DOHH2 (cell line): ENCODE data around the gene METTL24.

Experiments
- H3F3A ChIP-seq: fragments of 200-600 bp; sonication (generic), shearing (Covaris generic); 2 replicates; pipeline ENCODE4 v1.6.0; 2016; ENCODE audit warnings: antibody characterized with exemption, mild to moderate bottlenecking; ENCODE audit not compliant: control insufficient read depth, insufficient read depth
- H3K27ac ChIP-seq: fragments of 200-600 bp; sonication (generic); 2 replicates; pipeline ENCODE4 v1.5.1; 2014; ENCODE audit warnings: low read depth, mild to moderate bottlenecking, low read length, moderate library complexity
- H3K27me3 ChIP-seq: fragments of 200-600 bp; sonication (generic); 2 replicates; pipeline ENCODE4 v1.6.1; 2014; ENCODE audit warnings: mild to moderate bottlenecking, low read length, mixed read lengths; ENCODE audit not compliant: control insufficient read depth
- H3K36me3 ChIP-seq: fragments of 200-600 bp; sonication (generic); 2 replicates; pipeline ENCODE4 v1.6.1; 2014; ENCODE audit warnings: mild to moderate bottlenecking, low read length, moderate library complexity, mixed read lengths; ENCODE audit not compliant: control insufficient read depth
- H3K4me1 ChIP-seq: fragments of 200-600 bp; sonication (generic); 2 replicates; pipeline ENCODE4 v1.6.1; 2014; ENCODE audit warnings: mild to moderate bottlenecking, low read length, mixed read lengths; ENCODE audit not compliant: control insufficient read depth
- H3K4me2 ChIP-seq: fragments of 200-600 bp; sonication (generic); 2 replicates; pipeline ENCODE4 v1.6.0; 2014; ENCODE audit warnings: mild to moderate bottlenecking, low read length, moderate library complexity
- H3K4me3 ChIP-seq: fragments of 200-600 bp; sonication (generic); 2 replicates; pipeline ENCODE4 v1.5.1; 2014; ENCODE audit warnings: mild to moderate bottlenecking, low read length, mixed read lengths
- H3K79me2 ChIP-seq: fragments of 200-600 bp; sonication (generic); 2 replicates; pipeline ENCODE4 v1.6.1; 2014; ENCODE audit warnings: mild to moderate bottlenecking, low read length, mixed read lengths; ENCODE audit not compliant: control insufficient read depth
- H3K9me2 ChIP-seq: fragments of 200-600 bp; sonication (generic); replicated peaks from 2 replicates; pipeline ENCODE4 v1.6.1; 2014; ENCODE audit warnings: mild to moderate bottlenecking, low read length, mixed read lengths; ENCODE audit not compliant: control insufficient read depth
- H3K9me3 ChIP-seq: fragments of 200-600 bp; sonication (generic); 2 replicates; pipeline ENCODE4 v1.6.1; 2014; ENCODE audit warnings: antibody characterized with exemption, low read length, mixed read lengths; ENCODE audit not compliant: control insufficient read depth, insufficient read depth
- H4K20me1 ChIP-seq: fragments of 200-600 bp; sonication (generic); 2 replicates; pipeline ENCODE4 v1.6.0; 2014; ENCODE audit warnings: low read depth, mild to moderate bottlenecking, antibody characterized with exemption, low read length, moderate library complexity; ENCODE audit not compliant: control insufficient read depth, insufficient read depth
- CTCF ChIP-seq: fragments of 200-600 bp; sonication (generic); IDR thresholded peaks from one replicate; pipeline ENCODE4 v1.5.1; 2014; ENCODE audit warnings: antibody characterized with exemption, mild to moderate bottlenecking, low read depth, low read length; ENCODE audit not compliant: poor library complexity, severe bottlenecking
- EZH2phosphoT487 ChIP-seq: fragments of 200-600 bp; sonication (generic); IDR thresholded peaks from 2 replicates; pipeline ENCODE4 v1.6.1; 2017; ENCODE audit warnings: borderline replicate concordance, mild to moderate bottlenecking, antibody characterized with exemption, low read length, moderate library complexity, mixed read lengths

METTL24 gene

DNA sequence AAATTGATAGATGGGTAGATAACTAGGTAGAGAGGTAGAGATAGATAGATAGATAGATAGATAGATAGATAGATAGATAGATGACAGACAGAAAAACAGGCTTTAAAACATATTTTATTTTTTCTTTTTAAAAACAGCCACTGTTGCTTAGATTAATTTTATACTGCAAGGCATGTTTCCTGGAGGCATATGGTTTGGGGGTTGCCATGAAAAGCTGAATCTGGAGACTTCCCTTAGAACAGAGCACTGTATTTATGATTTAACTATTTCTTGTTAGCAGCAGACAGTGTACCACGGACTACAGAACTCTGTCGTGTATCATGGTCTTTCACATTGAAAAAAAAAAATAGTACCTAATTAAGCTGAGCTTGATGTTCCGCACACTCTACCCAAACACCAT, 38.8 kb downstream of the METTL24 start:
- Histone ChIP-seq H3K4me1 (no peaks in the 10 kb centered on the region), H3K9me2 (no peaks in the 10 kb centered on the region), H3K79me2 (no peaks in the 10 kb centered on the region), H3K4me2 (no peak overlapping the region), H3K9me3 (no peaks in the 10 kb centered on the region), H3K36me3 (no peaks in the 10 kb centered on the region), H4K20me1 (no peaks in the 10 kb centered on the region), H3F3A (no peaks in the 10 kb centered on the region), H3K4me3 (no peak overlapping the region), H3K27me3 (no peaks in the 10 kb centered on the region; the same call in 1 of the 2 replicates), H3K27ac (no peak overlapping the region)
- no peak for TF ChIP-seq EZH2phosphoT487

- Histone ChIP-seq H3F3A (no peaks in the 10 kb centered on the region), H4K20me1 (no peaks in the 10 kb centered on the region), H3K4me3 (no peak overlapping the region), H3K9me2 (no peaks in the 10 kb centered on the region), H3K27me3 (no peaks in the 10 kb centered on the region; the same call in 1 of the 2 replicates), H3K4me1 (no peaks in the 10 kb centered on the region), H3K36me3 (no peaks in the 10 kb centered on the region), H3K79me2 (no peaks in the 10 kb centered on the region), H3K9me3 (no peaks in the 10 kb centered on the region), H3K4me2 (no peak overlapping the region), H3K27ac (no peak overlapping the region)
- TF ChIP-seq EZH2phosphoT487 (no peak), CTCF (no peak)
Observed at GRCh38 chr6:110318971-110319370, 39.2 kb downstream of the METTL24 start.

DNA sequence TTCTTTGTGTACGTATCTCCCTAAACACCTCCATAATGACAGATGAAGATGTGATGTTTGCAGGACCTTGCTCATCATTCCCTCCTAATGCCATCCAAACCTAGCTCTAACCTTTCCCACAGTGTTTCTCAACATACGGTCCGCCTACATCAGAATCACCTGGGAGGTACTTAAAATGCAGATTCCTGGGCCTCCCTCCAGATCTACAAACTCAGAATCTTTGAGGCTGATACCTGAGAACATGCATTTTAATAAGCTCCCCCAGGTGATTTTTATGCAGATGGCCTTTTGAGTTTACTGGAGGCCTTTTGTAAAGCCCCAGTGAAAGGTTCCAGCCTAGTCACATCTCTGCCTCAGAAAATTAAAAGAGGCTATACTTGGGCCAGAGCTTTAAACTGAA, 40.5 kb downstream of the METTL24 start:
- H3K27ac ChIP-seq = no peak overlapping the region
- TF ChIP-seq EZH2phosphoT487 = no peak
- no peak for TF ChIP-seq CTCF
- H3K9me2 ChIP-seq = no peaks in the 10 kb centered on the region

DNA sequence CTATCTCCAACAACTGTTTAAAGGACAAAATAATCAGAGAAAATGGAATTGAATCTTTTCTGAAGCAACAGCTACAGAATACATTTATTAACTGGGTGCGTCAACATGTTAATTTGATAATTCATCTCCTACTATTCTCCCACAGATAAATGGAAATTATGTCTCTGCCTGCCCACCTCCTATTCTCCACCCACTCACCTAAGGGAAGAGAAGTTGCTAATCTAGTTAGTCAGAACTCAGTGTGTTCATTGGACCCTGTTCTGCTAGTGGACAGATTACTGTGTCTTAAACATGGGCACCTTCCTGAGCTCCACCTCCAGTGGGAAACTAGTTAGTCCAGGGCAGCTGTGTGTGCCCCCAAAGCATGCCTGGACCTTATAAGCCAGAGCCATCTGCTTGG, 41.0 kb downstream of the METTL24 start:
- H4K20me1 ChIP-seq = no peaks in the 10 kb centered on the region
- no peaks in the 10 kb centered on the region for H3K4me1 ChIP-seq
- H3K36me3 ChIP-seq = no peaks in the 10 kb centered on the region
- no peaks in the 10 kb centered on the region; the same call in 1 of the 2 replicates for H3K27me3 ChIP-seq
- no peak overlapping the region for H3K27ac ChIP-seq
- no peaks in the 10 kb centered on the region for H3K9me2 ChIP-seq
- H3K4me3 ChIP-seq = no peak overlapping the region
- TF ChIP-seq EZH2phosphoT487 (no peak), CTCF (no peak)
- H3K9me3 ChIP-seq = no peaks in the 10 kb centered on the region
- H3K4me2 ChIP-seq = no peak overlapping the region
- H3F3A ChIP-seq = no peaks in the 10 kb centered on the region
- no peaks in the 10 kb centered on the region for H3K79me2 ChIP-seq

More for the DNA sequence above, 40.5 kb downstream of the METTL24 start:
- Histone ChIP-seq H4K20me1 (no peaks in the 10 kb centered on the region), H3F3A (no peaks in the 10 kb centered on the region), H3K27me3 (no peaks in the 10 kb centered on the region; the same call in 1 of the 2 replicates), H3K4me3 (no peak overlapping the region), H3K9me3 (no peaks in the 10 kb centered on the region), H3K4me1 (no peaks in the 10 kb centered on the region), H3K79me2 (no peaks in the 10 kb centered on the region), H3K36me3 (no peaks in the 10 kb centered on the region), H3K4me2 (no peak overlapping the region)
